Common myeloid progenitor, CD34-positive (primary cell): ENCODE results near the gene ZC3H12A.

Experiments used
- CTCF ChIA-PET: fragments of 350-600 bp; sonication (Branson Sonifier 250); formaldehyde crosslinking; loops from one replicate; lab custom pipeline; 2021; ENCODE audit warnings: antibody characterized with exemption; lab: Charles Lee
- POLR2A ChIA-PET: fragments of 350-600 bp; sonication (Branson Sonifier 250); formaldehyde crosslinking; loops from one replicate; lab custom pipeline; 2021; ENCODE audit warnings: antibody characterized with exemption; lab: Charles Lee
- DNase-seq, 3 donors: peaks; one replicate each; pipeline versions ENCODE4 v3.0.0 to v3.0.0-alpha.2; 2013
- H3K27ac ChIP-seq, 2 experiments: 1 replicate in 1 of 2; 2 replicates in 1 of 2; pipeline ENCODE4 v1.7.0; 2013; ENCODE audit warnings: inconsistent platforms in 2 of 2, low read length in 2 of 2, mild to moderate bottlenecking in 2 of 2, low read depth in 1 of 2, moderate library complexity in 1 of 2; ENCODE audit not compliant: severe bottlenecking in 2 of 2, insufficient read depth in 1 of 2, poor library complexity in 1 of 2
- H3K27me3 ChIP-seq, 5 experiments: replicated peaks in 2 of 5; 1 replicate in 3 of 5; 2 replicates in 2 of 5; pipeline versions ENCODE4 v1.6.1 to v1.7.0; 2013; ENCODE audit warnings: low read length in 4 of 5, mild to moderate bottlenecking in 2 of 5, moderate library complexity in 2 of 5, inconsistent platforms in 1 of 5; ENCODE audit not compliant: insufficient read depth in 5 of 5, control insufficient read depth in 4 of 5
- H3K36me3 ChIP-seq, 4 experiments: 1 replicate in 2 of 4; 2 replicates in 2 of 4; pipeline versions ENCODE4 v1.6.1 to v1.7.0; 2013; ENCODE audit warnings: low read length in 3 of 4, control low read depth in 1 of 4, mild to moderate bottlenecking in 1 of 4; ENCODE audit not compliant: control insufficient read depth in 4 of 4, insufficient read depth in 4 of 4
- H3K4me1 ChIP-seq, 4 experiments: 1 replicate in 3 of 4; 2 replicates in 1 of 4; pipeline versions ENCODE4 v1.6.1 to v1.7.1; 2013; ENCODE audit warnings: low read length in 3 of 4, mild to moderate bottlenecking in 3 of 4, control low read depth in 1 of 4, inconsistent platforms in 1 of 4, moderate library complexity in 1 of 4; ENCODE audit not compliant: control insufficient read depth in 4 of 4, insufficient read depth in 4 of 4; ENCODE audit errors: control extremely low read depth in 1 of 4
- H3K4me3 ChIP-seq, 7 experiments: 1 replicate in 4 of 7; 2 replicates in 3 of 7; pipeline versions ENCODE4 v1.5.1 to v1.7.0; 2013; ENCODE audit warnings: mild to moderate bottlenecking in 7 of 7, low read length in 6 of 7, moderate library complexity in 6 of 7, inconsistent platforms in 2 of 7, low read depth in 2 of 7, control low read depth in 1 of 7; ENCODE audit not compliant: insufficient read depth in 4 of 7, control insufficient read depth in 1 of 7; ENCODE audit errors: extremely low read depth in 1 of 7
- H3K9me3 ChIP-seq, 5 experiments: 1 replicate in 4 of 5; 2 replicates in 1 of 5; pipeline versions ENCODE4 v1.6.1 to v1.7.1; 2013; ENCODE audit warnings: low read length in 4 of 5, mild to moderate bottlenecking in 2 of 5, inconsistent platforms in 1 of 5, low read depth in 1 of 5, moderate library complexity in 1 of 5; ENCODE audit not compliant: control insufficient read depth in 4 of 5, insufficient read depth in 2 of 5; ENCODE audit errors: control extremely low read depth in 1 of 5
- WGBS: methylation state at CpG from one replicate; pipeline ENCODE4 v1.1.5; 2013; ENCODE audit not compliant: insufficient coverage; 5-methylcytosine and 5-hydroxymethylcytosine counted together

The ZC3H12A gene

GRCh38 chr1:37453647-37454046 lies 20.7 kb upstream of the ZC3H12A start:
- H3K36me3 ChIP-seq, result peaks cover 0 to 2% (median 0%) of the 10 kb centered on the region in 4 experiments
- H3K9me3 ChIP-seq, result no peaks in the 10 kb centered on the region
- peaks cover 0 to 27% (median 22%) of the 10 kb centered on the region in 4 experiments for H3K4me1 ChIP-seq
- ChIA-PET POLR2A (no interaction called here), CTCF (interaction anchor here (0.8 to 14.6 kb wide), 10 partner anchors 9 to 142 kb away, joined by 3 to 243 read pairs (median 4); partner anchors contain the start of genes GNL2, MEAF6 and ZC3H12A)
- DNase-seq, result no peak
- H3K27ac ChIP-seq, result no peak overlapping the region
- 100% methylated on average over 4 of the region's 7 CpGs for WGBS
- no peak overlapping the region for H3K4me3 ChIP-seq
- H3K27me3 ChIP-seq, result no peaks in the 10 kb centered on the region

- H3K4me1 ChIP-seq, result peaks cover 0 to 12% (median 7%) of the 10 kb centered on the region in 4 experiments
- ChIA-PET CTCF (interaction anchor here (1.0 to 14.6 kb wide), 8 partner anchors 10 to 145 kb away, joined by 3 to 243 read pairs (median 4); partner anchors contain the start of gene ZC3H12A), POLR2A (interaction anchor here (0.6 to 1.2 kb wide), 2 partner anchors 24 to 51 kb away, joined by 3 to 4 read pairs; no protein-coding TSS in a partner anchor)
- H3K9me3 ChIP-seq, result no peaks in the 10 kb centered on the region
- DNase-seq, result no peak
- peak overlapping the region in 3 of 7 experiments; percentile 35 to 40 (median 37) for H3K4me3 ChIP-seq
- no peaks in the 10 kb centered on the region for H3K27me3 ChIP-seq
- H3K36me3 ChIP-seq, result peaks cover 0 to 2% (median 0%) of the 10 kb centered on the region in 4 experiments
- peak overlapping the region in 1 of 2 experiments; percentile 72 for H3K27ac ChIP-seq
- 99% methylated on average over 8 of the region's 10 CpGs for WGBS
These were observed 18.9 kb upstream of the ZC3H12A start for GRCh38 chr1:37455516-37455915.

- no peak for DNase-seq
- ChIA-PET CTCF (interaction anchor here (1.2 to 14.6 kb wide), 6 partner anchors 10 to 144 kb away, joined by 3 to 243 read pairs (median 6); partner anchors contain the start of gene ZC3H12A), POLR2A (interaction anchor here (1.0 kb wide), 1 partner anchor 70 kb away, joined by 3 read pairs; no protein-coding TSS in a partner anchor)
- Histone ChIP-seq H3K9me3 (no peaks in the 10 kb centered on the region), H3K4me3 (no peak overlapping the region), H3K27ac (no peak overlapping the region), H3K27me3 (no peaks in the 10 kb centered on the region), H3K4me1 (peaks cover 0 to 11% (median 7%) of the 10 kb centered on the region in 4 experiments), H3K36me3 (peaks cover 0 to 8% (median 0%) of the 10 kb centered on the region in 4 experiments)
These were observed 17.8 kb upstream of the ZC3H12A start for GRCh38 chr1:37456614-37457013.

- no peak overlapping the region for H3K27ac ChIP-seq
- H3K4me3 ChIP-seq, result no peak overlapping the region
- ChIA-PET POLR2A (no interaction called here), CTCF (interaction anchor here (1.0 to 14.6 kb wide), 3 partner anchors 17 to 51 kb away, joined by 3 to 243 read pairs (median 146); partner anchors contain the start of gene ZC3H12A)
- no peaks in the 10 kb centered on the region for H3K27me3 ChIP-seq
- H3K9me3 ChIP-seq, result no peaks in the 10 kb centered on the region
- no peak for DNase-seq
- H3K36me3 ChIP-seq, result peaks cover 0 to 9% (median 1%) of the 10 kb centered on the region in 4 experiments
- peaks cover 0 to 11% (median 7%) of the 10 kb centered on the region in 4 experiments for H3K4me1 ChIP-seq
- WGBS, result 81% methylated on average over 2 of the region's 3 CpGs
These were observed 15.8 kb upstream of the ZC3H12A start for GRCh38 chr1:37458551-37458950.

- POLR2A ChIA-PET, result no interaction called here
- no peak for DNase-seq
These were observed 12.5 kb upstream of the ZC3H12A start for GRCh38 chr1:37461698-37462436.

GRCh38 chr1:37464443-37464842 lies 9.9 kb upstream of the ZC3H12A start:
- WGBS, result 67% methylated on average over 2 of the region's 2 CpGs
- Histone ChIP-seq H3K4me3 (no peak overlapping the region), H3K9me3 (no peaks in the 10 kb centered on the region), H3K36me3 (peaks cover 0 to 9% (median 2%) of the 10 kb centered on the region in 4 experiments), H3K27ac (no peak overlapping the region), H3K4me1 (no peaks in the 10 kb centered on the region), H3K27me3 (no peaks in the 10 kb centered on the region)
- ChIA-PET POLR2A (no interaction called here), CTCF (interaction anchor here (1.1 to 3.6 kb wide), 3 partner anchors 9 to 165 kb away, joined by 3 to 19 read pairs (median 5); no protein-coding TSS in a partner anchor)
- DNase-seq, result no peak

More at GRCh38 chr1:37461698-37462436, 12.5 kb upstream of the ZC3H12A start:
- peaks cover 0 to 9% (median 2%) of the 10 kb centered on the region in 4 experiments for H3K36me3 ChIP-seq
- no peak overlapping the region for H3K4me3 ChIP-seq
- 94% methylated on average over 7 of the region's 9 CpGs for WGBS
- CTCF ChIA-PET, result interaction anchor here (1.3 to 1.7 kb wide), 2 partner anchors 10 to 11 kb away, joined by 3 to 11 read pairs; partner anchors contain the start of gene ZC3H12A
- H3K27me3 ChIP-seq, result no peaks in the 10 kb centered on the region
- H3K9me3 ChIP-seq, result no peaks in the 10 kb centered on the region
- no peak overlapping the region for H3K27ac ChIP-seq
- H3K4me1 ChIP-seq, result no peaks in the 10 kb centered on the region
